OCI-LY7 (cell line): ENCODE results near the gene PTPRQ.

Experiments used
- EZH2phosphoT487 ChIP-seq: fragments of 200-600 bp; sonication (generic); IDR thresholded peaks from 2 replicates; pipeline ENCODE4 v1.6.1; 2018; ENCODE audit warnings: low read depth, borderline replicate concordance, mild to moderate bottlenecking, mixed run types, antibody characterized with exemption, low read length, moderate library complexity, mixed read lengths
- TF ChIP-seq, protein P1 (sequence below): fragments of 200-600 bp; sonication (generic); conservative IDR thresholded peaks from 2 replicates; pipeline ENCODE4 v1.5.1; 2014; ENCODE audit warnings: mild to moderate bottlenecking, antibody characterized with exemption, low read length, moderate library complexity, mixed read lengths

- TF ChIP-seq, protein P1, sequence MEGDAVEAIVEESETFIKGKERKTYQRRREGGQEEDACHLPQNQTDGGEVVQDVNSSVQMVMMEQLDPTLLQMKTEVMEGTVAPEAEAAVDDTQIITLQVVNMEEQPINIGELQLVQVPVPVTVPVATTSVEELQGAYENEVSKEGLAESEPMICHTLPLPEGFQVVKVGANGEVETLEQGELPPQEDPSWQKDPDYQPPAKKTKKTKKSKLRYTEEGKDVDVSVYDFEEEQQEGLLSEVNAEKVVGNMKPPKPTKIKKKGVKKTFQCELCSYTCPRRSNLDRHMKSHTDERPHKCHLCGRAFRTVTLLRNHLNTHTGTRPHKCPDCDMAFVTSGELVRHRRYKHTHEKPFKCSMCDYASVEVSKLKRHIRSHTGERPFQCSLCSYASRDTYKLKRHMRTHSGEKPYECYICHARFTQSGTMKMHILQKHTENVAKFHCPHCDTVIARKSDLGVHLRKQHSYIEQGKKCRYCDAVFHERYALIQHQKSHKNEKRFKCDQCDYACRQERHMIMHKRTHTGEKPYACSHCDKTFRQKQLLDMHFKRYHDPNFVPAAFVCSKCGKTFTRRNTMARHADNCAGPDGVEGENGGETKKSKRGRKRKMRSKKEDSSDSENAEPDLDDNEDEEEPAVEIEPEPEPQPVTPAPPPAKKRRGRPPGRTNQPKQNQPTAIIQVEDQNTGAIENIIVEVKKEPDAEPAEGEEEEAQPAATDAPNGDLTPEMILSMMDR = no peak
- no peak for TF ChIP-seq EZH2phosphoT487
These were observed 37.8 kb upstream of the PTPRQ start for GRCh38 chr12:80406253-80406652.
